Activated CD4-positive, alpha-beta T cell treated with anti-CD3 and anti-CD28 coated beads for 4 hours (primary cell): ENCODE results near the gene GGN.
"Not testable (repeated sequence)": the region's sequence is repeated elsewhere in the genome, so short reads cannot be mapped to it uniquely, and the experiment has no call there.

Experiments
- DNase-seq, 2 donors: peaks; one replicate each; pipeline ENCODE4 v3.0.0-alpha.2; 2020

The GGN gene

DNA sequence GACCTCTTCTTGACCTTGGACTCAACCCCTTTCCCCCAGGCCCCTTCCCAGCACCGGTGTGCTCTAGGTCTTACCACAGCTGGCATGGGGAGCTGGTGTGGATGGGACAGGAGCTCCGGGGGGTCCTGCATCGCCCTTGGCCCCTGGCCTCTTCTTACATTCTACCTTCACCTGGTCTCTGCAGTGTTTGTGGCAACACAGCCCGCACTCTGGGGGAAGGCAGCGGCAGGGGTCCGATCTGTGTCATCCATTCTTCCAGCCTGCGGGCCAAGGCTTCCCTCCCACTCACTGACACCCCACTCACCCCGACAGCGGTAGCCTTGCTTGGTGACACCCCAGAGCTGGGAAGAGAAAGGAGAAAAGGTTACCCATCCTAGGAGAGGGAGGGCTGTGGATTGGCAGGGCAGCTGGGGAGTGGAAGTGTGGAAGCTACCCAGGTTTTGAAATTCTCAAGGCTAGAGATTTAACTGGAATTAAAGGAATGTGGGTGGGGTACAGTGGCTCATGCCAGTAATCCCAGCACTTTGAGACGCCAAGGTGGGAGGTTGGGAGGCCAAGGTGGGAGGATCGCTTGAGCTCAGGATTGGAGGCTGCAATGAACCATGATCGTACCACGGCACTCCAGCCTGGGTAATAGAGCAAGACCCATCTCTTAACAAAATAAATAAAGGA, 23.3 kb upstream of the GGN start:
- DNase-seq, result no peak

- not testable (repeated sequence) for DNase-seq
Observed at GRCh38 chr19:38410407-38410806, 22.6 kb upstream of the GGN start.

DNA sequence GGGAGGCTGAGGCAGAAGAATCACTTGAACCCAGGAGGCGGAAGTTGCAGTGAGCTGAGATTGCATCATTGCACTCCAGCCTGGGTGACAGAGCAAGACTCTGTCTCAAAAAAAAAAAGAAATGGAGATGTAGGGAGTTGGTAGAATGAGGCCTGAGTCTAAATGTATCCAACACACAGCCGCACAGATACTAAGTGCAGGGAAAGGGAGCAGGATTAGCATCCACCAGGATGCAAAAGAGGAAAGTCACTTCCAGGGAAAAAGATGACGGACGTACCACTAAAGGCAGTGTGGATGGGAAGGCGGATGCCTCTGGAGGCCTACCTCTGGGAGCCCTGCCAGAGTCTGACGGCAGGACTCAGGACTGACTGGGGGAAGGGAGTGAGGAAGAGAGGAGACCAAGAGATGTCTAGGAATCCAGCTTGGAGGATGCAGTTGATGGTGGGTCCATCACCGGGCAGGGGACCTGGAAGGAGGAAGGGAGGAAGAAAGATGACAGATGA, 21.8 kb upstream of the GGN start:
- DNase-seq, result no peak

- DNase-seq, result no peak
Observed at GRCh38 chr19:38405276-38405675, 17.4 kb upstream of the GGN start.

GRCh38 chr19:38404858-38405257, 17.0 kb upstream of the GGN start:
- no peak for DNase-seq

- DNase-seq, result peak; percentile 97 to 98
Observed at GRCh38 chr19:38402967-38403674, 15.3 kb upstream of the GGN start, which contains the start of gene FAM98C. Gene FAM98C (plus strand): TSS chr19:38403093. CDS start chr19:38403154, 61 bp downstream.

GRCh38 chr19:38402623-38402966, 14.8 kb upstream of the GGN start:
- DNase-seq, result no peak

DNA sequence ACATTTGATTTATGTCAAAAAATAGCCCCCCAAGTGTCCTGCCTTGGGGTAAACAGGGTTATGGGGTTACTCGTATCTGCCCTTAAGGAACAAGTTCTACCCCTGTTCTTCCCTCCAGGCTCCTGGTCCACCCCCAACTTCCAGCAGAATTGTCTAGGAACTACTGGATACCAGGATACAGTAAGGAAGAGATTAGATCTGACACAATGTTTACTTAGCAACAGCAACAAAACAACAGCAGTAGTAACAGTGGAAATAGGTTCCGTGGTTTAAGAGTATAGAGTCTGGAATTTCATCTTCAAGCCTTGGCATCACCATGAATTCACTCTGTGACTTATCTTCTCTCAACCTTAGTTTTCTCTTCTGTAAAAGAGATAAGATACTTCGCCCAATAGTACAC, 13.3 kb upstream of the GGN start:
- DNase-seq, result no peak

- no peak for DNase-seq
Observed at GRCh38 chr19:38400361-38400760, 12.5 kb upstream of the GGN start.

DNA sequence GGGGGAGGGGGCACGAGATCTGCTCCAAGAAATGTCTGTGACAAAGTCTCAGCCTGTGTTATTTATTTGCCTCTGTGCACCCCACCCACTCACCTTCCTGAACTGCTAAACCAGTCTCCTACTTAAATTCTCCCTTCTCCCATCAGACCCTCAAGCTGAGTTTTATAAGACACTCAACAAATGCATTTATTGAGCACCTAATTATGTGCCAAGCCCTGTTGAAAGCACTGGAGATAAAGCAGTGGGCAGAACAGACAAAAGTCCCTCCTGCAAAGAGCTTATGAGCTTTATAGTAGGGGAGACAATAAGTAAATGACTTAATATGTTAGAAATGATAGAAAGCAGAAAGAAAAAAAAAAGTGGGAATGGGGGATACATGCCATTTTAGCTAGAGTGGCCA, 11.7 kb upstream of the GGN start:
- no peak for DNase-seq

DNA sequence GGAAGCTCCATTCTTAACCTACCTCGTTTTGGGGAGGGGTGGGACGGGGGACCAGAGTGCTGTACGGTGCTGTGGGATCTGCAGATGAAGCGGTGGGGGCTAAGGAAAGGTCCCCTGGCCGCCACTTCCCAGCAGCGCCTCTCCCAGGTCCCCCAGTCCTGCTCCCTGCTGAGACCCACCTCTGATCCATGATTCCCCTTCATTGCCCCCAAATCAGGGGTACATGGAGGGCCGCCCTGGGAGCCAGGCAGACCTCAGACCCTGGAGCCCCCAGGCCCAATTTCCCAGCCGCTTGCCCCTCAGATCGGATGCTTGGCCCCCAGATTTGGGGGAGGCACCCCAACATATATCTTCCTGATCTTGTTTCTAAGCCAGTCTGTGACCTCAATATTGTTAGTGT, 11.2 kb upstream of the GGN start:
- no peak for DNase-seq

DNA sequence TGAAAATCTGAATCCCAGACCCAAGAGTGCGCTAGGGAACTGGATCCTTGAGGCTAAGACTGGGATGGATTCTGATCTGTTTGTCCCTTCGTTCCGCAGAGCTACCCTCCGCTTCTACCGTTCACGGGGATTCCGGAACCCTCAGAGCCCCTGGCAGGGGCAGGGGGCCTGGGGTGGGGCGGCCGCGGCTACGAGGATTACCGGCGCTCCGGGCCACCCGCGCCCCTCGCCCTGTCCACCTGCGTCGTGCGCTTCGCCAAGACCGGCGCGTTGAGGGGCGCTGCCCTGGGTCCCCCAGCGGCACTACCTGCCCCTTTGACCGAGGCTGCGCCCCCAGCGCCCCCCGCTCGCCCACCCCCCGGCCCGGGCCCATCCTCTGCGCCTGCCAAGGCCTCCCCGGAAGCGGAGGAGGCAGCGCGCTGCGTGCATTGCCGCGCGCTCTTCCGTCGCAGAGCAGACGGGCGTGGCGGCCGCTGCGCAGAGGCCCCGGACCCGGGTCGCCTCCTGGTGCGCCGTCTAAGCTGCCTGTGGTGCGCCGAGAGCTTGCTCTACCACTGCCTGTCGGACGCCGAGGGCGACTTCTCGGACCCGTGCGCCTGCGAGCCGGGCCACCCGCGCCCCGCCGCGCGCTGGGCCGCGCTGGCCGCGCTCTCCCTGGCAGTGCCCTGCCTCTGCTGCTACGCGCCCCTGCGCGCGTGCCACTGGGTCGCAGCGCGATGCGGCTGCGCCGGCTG, 7.7 kb upstream of the GGN start:
- peak in 1 of 2 donors; percentile 47 for DNase-seq

- peak; percentile 58 to 66 for DNase-seq
Observed at GRCh38 chr19:38394488-38394887, 6.7 kb upstream of the GGN start.

DNA sequence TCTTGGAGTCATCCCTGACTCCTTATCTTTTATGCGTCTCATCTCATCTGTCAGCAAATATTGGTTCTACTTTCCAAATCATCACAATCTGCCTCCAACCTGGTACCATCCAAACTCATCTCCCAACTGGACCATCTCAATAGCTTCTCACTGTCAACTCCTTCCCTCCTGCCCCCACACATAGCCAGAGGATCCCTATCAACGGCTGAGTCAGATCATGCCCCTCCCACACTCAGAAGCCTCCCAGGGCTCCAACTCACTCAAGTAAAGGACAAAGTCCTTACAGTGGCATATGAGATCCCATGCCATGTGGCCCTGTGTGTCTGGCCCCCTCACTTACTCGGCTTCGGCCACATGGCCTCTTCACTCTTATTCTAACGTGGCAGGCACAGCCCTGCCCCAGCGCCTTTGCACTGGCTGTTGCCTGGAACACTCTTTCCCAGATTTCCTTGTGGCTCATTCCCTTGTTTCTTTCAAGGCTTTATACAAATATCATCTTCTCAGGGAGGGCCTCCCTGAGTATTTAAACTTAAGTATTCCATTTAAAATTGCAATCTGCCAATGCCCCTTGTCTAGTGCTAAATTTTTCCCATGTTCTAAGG, 5.0 kb upstream of the GGN start:
- DNase-seq, result no peak

- DNase-seq, result no peak
Observed at GRCh38 chr19:38391911-38392464, 4.2 kb upstream of the GGN start.

DNA sequence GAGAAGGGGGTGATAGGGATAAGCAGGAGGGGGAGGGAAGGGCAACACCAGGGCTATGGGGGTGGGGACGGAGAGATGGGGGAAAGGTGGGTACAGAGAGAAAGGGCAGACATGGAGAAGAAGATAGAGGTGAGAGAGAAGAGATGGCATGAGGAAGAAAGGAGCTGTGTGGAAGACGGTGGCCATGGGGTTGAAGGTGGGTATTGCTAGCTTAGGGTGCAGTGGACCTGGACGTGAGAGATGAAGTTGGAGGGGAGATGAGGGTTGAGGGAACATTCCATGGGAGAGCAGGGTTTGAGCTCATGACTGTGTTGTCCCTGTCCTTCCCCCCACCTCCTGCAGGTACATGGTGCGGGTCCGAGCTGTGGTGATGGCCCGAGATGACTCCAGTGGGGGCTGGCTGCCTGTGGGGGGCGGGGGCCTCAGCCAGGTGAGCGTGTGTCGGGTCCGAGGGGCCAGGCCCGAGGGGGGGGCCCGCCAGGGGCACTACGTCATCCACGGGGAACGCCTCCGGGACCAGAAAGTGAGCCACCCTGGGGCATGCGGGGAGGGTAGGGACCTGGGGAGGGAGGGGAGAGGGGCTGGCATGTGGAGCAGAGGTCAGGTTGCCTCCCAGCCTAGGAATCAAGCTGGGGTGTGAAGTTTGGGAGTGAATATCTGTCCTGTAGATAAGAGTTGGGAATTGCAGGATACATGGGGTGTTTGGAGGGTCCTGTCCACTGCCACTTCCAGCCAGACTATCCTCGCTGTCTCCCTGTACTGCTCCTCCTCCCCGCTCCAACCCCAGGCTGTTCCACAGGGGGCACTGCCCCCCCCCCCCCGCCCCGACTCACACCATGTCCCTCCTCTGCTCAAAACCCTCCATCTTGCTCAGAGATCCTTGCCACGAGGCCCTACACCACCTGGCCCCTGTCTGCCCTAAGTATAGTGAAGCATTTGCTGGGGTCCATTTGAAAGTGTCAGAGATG, 2.4 kb upstream of the GGN start:
- DNase-seq, result no peak

DNA sequence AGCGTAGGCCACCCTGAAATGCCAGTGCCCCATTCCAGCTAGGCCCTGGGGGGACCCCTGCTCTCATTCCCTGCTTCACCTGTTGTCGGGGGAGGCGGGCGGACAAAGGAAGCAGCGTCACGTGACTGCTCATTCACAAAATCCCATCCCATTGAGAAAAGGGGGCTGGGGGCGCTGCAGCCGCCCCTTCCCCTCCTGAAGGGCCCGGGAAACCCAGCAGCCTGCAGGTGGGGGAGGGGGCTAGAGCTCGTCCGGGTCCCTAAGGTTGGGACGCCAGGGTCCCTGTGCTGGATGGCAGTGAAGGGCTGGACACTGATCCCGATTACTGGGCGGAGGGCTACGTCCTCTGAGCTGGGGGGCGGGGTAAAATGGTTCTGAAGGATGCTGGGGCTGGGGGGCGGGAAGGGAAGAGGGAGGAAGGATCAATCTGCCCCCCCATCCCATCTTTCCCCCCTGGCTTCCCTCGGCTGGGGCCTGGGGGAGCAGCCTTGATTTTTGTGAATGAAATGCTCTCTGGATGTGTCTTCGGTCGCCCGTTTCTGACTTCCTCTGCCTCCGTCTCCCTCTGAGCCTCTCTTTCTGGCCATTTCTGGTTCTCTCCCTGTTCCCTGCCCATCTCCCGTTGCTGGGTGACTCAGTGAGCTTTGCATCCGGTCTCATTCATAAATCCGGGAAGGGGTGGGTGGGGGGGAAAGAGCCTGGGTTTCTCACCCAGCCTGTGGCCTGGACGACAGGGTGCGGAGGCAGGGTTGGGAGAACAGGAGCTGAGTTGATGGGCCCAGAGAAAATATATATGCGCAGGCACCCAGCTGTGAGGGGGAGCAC, 1.5 kb upstream of the GGN start:
- DNase-seq, result no peak

GRCh38 chr19:38388349-38389100, 691 bp upstream of the GGN start, which contains the start of gene SPRED3:
Gene SPRED3 (plus strand): TSS chr19:38388697. CDS start chr19:38390303, 1,606 bp downstream.
- DNase-seq, result no peak

DNA sequence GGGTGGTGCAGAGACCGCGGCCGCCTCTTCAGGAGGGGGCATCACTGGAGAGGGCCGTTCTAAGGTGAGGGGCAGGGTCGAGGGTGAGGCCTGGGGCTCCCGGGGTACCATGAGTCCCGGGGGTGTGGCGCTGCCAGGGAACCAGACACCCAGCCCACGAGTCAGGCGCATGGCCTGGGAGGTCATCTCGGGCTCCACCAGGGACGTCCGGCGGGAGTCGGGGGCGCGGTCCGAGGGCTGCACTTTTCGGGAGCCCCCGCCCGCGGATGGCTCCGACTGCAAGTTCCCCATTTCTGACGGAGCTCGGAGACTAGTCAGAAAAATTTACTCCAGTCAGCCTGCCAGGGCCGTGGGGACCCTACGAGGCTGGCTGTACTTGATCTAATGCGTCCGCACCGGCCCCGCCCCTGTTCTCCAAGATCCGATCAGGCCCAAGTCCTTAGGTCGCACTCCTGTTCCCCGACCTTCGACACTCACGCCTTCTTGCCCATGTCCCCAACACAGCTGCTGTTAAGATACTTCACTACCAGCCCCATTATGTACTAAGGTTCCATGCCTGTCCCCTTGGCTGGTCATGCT, 774 bp downstream of the GGN start:
- no peak for DNase-seq
